NCI-H1694 (cell line): Measurements from ENCODE around the gene GABRG3.

Experiments used
- DNase-seq: peaks from one replicate; lab custom pipeline; 2025; lab: John Stamatoyannopoulos, UW

Gene GABRG3

DNA sequence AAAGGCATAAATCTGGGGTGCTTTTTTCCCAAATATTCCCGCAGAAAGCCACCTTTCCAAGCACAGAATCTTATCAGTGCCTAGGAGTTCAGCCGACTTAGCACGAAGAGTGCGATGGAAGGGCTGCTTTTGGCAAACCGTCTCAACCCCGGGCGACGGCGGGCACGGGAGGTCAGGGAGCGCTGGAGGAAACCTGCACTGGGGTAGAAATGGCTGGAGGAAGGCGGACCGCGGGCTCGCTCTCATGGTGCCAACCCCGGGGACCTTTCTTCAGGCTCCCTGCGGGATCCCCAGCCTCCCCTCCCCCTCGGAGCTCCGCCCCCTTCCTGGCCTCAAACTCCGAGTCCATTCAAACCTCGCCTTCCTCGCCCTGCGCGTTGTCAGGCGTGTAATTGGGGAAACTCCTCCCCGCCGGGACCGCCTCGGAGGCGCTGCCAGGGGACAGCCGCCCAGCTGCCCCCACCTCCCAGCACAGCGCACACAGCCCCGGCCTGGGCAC is at the start of gene GABRG3:
Gene GABRG3, plus strand, starts transcription at position 470 of the 499 bp plus-strand sequence.
- DNase-seq: no peak

DNA sequence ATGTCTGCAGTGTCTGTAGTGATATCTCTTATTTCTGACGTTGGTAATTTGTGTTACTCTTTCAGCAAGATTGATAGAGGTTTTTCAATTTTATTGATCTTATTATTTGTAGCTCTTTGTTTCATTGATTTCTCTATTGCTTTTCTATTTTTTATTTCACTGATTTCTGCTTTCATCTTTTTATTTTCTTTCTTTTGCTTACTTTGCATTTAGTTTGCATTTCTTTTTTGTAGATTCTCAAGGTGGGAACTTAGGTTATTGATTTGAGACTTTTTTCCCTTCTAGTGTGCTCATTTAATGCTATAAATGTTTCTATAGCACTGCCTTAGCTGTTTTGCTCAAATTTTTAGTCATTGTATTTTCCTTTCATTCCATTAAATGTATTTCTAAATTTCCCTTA is 49.5 kb upstream of the GABRG3 start:
- no peak for DNase-seq

DNA sequence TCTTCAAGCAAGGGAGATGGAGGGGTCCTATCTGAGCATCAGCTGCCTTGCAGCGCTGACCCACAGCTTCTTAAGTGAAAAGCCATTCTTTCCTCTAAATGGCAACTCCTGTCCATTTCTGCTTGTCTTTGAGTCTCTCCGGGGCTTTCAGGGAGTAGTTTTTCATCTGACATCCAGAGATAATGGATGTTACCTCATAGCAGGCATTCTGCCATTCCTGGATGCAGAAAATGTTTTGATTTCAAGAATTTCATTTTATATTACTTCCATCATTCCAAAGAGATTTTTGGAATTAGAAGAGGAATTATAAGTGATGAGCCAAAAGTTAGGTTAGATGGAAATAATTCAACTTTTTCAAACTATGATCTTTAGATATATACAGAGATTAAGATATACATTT is 44.9 kb upstream of the GABRG3 start:
- no peak for DNase-seq

DNA sequence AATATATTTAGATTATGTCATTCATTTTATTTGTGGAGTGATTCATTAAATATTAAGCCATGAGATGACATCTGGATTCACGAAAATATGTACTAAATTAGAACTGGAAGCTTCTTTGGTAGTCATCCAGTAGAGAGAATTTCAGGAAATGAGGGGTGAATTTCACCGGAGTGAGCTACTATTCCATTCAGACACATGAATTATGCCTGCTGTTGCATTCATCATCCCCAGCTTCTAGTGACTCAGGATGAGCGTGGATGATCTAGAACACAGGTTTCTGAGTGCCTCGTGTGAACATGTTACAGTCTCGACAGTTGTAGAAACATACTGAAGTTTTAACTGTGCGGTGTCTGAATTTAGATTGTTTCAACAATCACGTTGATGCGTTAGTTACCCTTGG is 42.9 kb upstream of the GABRG3 start:
- DNase-seq: no peak

DNA sequence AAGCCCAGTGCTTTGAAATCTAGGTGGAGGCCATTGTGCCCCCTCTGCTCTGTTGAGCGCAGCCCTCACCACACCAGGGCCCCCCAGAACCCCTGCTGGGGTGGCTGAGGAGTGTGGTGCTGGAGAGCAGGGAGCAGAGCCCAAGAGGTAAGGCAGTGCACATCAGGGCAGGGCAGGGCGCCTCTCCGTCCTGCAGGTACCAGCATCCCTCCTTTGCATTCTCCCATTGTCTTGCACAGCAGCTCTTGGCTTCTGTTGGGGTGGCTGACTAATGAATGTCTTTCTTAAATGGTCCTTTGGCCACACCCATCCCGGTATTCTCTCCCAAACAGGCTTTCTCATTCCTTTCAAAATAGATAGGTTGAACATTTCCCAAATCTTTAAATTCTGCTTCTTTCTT is 41.4 kb upstream of the GABRG3 start:
- DNase-seq: no peak

DNA sequence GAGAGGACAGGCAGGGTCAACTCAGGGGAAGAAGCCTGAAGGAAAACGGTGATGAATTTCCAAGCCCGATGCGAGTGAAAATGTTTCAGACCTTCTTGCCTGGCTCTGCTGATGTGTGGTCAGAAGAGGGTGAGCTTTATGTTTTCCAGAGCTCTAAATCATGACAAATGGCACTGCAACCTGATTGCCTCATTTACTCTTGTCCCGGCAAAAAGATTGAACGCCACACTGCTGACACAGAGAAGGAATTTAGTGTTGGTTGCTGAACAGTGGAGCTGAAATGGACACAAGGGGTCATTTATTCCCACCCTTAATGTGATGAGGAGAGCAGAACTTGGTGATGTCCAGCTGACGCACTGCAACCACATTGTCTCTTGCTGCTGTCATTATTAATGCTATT is 36.1 kb upstream of the GABRG3 start:
- no peak for DNase-seq

DNA sequence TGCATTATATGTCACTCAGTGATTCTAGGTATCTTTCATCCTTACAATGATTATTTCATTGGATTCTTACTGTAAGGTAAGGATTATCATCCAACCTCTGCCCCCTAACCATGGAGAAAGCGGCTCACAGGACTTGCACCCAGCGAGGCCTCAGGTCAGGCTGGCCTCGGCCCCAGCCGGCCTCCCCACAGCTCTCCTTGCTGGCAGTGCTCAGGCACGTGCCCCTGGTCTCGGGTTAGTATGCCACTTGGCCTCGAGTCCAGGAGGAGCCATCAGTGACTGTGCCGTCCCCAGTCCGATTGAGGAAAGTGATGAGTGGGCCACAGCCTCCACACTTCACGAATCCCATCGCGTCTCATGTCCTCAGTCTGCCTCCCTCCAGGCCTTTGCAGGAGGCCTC is 35.7 kb upstream of the GABRG3 start:
- DNase-seq: no peak

DNA sequence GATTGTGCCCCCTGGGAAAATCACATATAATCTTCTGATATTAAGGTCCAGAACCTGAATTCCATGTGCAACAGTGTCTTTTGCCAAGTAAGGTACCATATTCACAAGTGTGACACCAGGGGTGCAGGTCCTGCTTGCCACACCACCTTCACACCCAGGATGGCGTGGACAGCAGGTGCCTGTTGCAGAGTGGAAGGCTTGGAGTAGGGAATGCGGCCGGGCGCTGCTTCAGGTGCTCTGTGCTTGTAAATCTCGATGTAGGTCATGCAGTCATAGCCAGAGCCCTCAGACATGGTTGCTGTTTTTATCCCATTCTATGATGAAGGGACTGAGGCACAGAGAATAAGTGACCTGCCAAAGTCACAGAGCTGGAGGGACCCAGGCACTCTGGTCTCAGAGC is 34.5 kb upstream of the GABRG3 start:
- DNase-seq: no peak

DNA sequence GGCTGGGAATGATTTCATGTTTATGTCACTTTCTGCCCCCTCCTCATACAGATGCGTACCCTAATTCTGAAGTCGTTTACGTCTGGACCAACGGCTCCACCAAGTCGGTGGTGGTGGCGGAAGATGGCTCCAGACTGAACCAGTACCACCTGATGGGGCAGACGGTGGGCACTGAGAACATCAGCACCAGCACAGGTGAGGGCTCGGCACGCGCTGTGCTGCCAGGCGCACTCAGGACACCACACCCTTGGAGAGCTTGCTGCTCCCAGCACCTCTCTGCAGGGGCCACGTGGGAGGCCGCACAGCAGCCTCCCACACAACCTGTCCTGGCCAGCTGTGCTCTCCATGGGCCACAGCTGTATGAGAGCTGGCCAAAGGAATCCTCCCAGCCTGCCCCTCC is 33.8 kb upstream of the GABRG3 start:
- no peak for DNase-seq

DNA sequence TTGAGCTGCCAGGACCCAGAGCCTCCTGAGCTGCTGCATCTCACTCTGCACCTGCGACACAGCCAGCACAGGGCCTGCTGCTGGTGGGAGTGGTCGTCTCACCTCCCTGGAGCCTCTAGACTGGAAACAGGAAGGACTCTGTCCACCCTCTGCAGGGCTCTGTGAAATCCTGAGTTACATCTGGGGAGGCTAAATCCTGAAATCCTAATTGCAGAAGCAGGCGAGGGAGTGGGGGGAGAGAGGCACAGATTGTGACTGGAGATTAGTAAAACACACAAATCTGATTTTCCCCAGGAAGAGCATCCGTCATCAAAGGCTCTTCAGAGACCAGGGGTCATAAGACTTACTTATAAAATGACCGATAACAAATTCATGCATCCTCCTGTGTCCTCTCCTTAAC is 31.6 kb upstream of the GABRG3 start:
- DNase-seq: no peak

DNA sequence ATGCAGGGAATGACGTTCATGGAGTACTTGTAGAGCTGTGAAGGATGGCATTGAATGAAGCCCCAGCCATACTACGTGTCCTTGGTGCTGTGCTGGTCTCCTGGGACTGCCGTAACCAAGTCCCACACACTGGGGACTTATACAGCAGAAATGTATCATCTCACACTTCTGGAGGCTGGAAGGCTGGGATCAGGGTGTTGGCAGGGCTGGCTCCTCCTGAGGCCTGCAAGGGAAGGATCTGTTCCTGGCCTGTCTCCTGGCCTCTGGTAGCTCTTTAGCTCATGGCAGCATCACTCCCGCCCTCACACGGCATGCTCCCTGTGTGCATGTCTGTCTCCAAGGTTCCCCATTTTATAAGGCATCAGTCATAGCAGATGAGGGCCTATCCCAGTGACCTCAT is 29.5 kb upstream of the GABRG3 start:
- no peak for DNase-seq

DNA sequence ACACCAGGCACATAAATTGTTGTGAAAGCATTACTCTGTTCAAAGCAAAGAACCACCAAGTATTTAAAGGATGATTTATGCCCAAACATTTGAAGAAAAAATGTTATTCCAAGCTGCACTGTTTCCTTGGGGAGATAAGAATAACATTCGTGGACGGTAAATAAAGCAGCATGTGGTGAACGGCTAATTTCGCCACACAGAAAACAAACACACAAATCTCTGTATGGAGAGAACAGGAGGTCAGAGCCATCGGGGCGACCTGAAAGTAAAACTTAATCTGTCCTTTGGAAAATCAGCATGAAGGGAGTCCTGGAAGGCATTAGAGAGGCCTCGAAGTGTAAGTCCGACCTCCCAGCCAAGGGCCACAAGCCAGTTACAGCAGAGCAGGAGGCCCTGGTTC is 27.1 kb upstream of the GABRG3 start:
- no peak for DNase-seq

DNA sequence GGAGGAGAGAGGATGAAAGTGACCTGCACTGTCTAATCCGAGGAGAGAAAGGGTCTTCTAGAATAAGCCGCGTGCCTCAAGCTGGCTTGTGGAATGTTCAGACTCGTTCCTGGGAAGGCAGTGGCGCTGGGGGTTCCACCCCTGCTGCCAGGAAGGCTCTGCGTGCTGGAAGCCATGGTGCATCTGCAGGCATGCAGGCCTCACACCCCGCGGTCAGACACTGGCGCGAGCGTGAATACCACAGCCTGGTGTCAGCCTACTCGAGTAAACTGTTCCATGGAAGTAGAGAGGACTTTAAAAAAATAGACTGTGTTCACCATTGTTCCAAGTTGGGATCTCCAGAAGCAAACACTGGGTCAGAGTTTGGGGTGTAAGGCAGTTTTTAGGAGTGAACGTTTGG is 25.9 kb upstream of the GABRG3 start:
- DNase-seq: no peak

DNA sequence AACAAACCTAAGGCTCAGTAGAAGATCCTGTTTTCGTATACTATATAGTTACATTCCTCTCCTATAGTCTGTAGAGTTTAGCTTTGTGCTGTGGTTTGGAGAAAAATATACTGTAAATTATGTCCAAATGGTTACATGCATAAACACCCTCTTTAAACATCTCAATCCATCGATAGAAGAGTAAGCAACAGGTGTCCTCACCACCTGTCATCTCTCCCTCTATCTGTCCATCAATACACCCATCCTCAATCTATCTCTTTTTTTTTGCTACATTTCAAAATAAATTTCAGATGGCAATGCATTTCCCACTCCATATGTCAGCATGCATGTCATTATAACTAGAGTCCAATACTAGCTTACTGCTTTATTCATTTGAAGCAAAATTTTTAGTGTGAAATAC is 21.0 kb upstream of the GABRG3 start:
- no peak for DNase-seq

DNA sequence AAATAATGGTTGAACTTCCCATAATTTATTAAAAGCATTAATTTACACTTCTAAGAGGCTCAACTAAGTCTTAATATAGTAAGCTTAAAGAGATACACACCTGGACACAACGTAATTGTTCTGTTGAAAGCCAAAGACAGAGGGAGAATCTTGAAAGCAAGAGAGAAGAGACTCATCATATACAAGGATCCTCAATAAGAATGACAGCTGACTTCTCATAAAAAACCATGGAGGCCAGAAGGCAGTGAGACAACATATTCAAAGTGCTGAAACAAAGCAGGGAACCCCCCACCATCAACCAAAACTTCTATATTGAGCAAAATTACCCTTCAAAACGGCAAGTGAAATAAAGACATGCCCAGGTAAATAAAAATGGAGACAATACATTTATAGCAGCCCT is 16.6 kb upstream of the GABRG3 start:
- no peak for DNase-seq

DNA sequence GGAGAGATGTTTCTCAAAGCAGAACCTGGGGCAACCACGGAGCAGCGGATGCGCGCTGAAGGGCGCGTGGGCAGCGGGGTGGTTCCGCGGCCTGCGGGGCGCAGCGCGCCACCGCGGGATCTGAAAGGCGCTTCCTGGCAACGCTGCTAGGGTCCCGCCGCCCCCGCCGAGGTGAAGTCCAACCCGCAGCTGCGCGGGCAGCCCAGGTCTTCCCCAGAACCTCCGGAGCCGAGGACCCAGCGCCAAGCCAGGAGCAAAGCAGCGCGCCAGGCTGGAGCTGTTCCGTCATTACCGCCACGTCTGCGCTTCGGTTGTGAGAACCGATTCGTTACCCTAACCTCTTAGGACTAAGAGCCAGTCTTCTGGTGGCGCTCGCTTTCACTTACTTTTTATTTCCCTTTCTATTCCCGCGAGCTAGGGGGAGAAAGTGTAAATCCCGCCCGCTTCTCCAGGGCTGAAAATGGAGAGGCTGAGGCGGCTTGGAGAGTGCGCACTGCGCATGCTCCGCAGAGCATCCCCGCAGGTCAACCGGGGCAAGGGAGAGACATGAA is 3.2 kb upstream of the GABRG3 start:
- no peak for DNase-seq

DNA sequence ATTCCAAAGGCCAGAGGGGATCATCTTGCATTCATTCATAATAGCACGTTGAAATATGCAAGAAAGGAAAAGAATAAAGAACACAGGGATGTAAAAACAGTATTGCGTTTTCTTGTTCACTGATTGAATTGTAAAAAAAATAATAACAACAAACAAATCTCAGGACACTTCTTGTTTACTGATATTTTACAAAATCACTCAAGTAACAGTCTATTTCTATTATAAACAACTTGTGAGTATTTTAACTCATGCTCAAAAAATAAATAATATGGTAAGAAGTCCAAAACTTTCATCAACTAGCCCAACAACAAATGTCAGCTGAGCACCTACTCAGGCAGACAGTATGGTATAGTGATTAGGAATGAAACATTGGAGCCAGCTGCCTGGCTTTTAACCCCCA is 2.2 kb upstream of the GABRG3 start:
- DNase-seq: no peak

DNA sequence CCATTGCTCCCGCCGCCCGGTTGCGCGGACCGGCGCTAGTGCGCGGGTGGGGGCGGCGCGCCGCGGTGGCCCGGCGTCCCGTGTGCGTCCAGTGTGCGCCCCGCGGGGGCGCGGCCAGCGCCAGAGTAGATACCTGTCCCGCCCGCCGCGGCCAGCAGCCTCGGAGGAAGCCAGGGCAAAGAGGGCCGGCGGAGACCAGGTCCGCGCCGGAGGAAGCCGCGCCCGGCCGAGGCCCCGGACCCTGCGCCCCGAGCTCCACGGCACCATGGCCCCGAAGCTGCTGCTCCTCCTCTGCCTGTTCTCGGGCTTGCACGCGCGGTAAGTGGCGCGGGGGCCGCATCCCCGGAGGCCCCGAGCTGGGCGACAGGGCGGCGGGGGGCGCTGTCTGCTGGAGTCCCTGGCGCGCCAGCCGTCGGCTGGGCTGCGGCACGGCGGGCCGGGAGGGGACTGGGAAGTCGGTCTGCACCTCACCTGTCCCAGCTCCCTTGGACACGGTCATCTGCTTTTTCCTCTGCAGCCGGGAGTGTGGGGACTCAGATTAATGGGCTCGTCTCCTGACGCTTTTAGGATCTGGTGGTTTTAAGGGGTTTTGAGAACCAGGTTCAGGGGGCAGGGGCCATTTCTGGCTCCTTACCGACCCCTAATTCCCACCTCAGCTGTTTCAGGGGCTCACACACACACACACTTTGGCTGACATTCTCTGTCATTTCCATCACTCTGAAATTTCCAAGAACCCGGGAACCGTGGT is 464 bp downstream of the GABRG3 start:
- DNase-seq: no peak

DNA sequence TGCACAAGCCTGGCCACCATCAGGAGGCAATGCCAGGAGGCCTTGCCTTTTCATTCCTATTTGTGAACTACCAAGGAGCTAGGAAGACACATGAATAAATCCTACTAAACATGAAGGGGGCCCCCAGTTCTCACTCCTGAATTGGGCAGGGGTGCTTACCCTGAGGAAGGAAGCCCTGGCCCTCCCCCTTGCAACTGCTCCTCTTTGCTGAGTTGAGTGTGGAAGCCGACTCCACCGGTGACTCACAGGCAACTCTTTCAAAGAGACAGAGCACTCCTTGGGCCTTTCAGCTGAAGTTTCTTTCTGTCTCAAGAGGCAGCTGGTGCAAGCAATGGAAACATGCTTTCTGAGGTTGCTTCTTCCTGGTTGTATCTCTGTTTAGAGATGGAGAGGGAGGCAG is 1.7 kb downstream of the GABRG3 start:
- no peak for DNase-seq

DNA sequence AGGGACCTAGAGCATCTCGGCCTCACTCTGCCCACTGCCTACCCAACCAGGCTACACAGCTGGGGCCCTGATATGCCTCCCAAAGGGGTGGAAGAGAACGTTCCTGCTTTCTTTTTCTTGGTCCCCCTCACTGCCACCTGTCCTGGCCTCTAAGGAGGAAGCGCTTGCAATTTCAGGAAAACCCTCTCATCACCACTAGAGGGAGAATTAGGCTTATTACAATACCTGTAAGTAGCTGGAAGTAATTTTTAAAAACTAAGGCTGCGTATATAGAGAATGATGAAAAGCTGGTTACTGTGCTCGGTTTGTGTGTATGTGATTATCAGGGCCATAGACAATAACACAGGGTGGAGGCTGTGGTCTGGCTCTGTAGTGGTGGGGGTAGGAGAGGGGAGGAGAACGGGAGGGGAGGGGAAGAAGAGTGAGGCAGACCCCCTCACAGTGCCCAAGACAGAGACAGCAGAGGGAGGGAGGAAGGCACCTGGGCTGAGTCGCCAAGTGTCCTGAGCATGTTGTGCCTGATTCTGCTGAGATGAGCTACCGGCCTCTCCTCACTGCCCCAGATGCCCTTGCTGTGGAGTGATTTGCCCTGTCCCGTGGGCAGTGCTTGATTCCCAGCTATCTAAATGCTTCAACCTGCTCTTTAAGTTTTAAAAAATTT is 3.3 kb downstream of the GABRG3 start:
- DNase-seq: no peak

DNA sequence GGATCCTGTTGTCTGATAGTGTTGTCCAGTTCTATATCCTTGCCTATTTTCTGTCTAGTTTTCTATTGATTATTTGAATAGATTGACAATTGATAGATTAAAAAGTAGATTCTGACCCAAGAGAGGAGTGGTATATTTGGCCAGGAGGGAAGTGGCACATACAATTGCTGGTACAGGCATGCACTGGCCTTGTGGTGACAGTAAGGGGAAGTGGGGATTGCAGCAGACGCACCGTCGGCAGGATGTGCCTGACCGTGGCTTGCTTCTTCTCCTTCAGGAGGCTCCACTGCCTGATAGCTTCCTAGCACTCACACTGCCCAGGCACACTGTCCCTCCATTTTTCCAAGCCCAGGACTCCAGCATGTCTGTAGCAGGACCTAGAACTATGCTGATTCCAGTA is 10.5 kb downstream of the GABRG3 start:
- DNase-seq: no peak

DNA sequence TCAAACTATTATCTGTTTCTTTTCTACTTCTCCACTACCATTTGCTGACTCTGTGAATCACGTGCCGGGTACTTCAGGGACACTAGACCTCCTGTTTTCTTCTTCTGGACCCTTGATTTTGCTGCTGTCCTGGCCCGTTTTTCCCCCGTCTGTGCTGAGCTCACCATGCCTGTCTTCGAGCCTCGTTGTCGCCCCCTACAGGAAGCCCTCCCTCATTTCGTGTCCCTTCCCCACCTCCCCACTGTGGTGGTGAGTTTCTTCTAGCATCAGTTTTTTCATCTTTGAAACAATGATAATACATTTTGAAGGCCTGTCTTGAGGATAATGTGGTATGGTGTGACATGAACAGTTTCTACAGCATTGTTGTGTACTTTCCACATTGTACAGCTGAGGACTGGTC is 12.8 kb downstream of the GABRG3 start:
- DNase-seq: no peak

DNA sequence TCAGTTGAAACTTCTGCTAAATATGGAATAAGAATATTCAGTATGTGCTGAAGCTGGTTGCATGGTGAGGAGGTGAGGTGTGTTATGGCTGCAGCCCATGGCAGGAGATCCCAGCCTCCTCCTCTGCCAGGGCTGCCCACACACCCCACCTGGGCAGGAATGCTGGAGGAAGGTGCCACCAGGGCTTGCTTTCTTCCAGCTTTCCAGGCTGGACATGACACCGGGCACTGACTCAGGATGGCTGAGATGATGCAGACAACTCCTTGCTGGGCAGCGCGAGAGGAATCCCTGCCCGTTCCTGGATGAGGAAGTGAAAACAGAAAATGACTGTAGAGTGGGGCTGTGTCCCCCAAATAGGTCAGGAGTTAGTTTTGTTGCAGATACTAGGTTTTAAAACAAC is 14.1 kb downstream of the GABRG3 start:
- DNase-seq: no peak

DNA sequence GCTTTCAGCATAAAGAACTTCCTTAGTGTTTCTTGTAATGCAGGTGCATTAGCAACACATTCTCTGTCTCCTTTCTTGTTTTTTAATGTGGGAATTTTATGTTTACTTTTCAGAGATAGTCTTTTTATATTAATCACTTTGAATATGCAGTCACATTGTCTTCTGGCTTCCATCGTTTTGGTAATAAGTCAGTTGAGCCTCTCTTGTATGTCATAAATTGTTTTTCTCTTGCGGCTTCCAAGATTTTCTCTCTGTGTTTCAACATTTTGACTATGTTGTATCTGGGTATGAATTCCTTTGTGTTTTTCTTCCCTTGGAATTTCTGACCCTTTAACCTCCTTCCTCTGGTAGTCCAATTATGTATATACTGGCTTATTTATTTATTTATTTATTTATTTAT is 25.3 kb downstream of the GABRG3 start:
- no peak for DNase-seq
